Upper lobe of right lung (tissue), 1 donor: ENCODE results near the gene DPP6. TPM values are rescaled to one million over a fixed set of nuclear protein-coding genes. Genes with fewer than 3 reads are reported as not detected.
A peak's percentile ranks its signal among the peaks of the same experiment; 100 is the strongest.

ENCODE experiments used
- ATAC-seq: fragments of 200-7000 bp; cut with Tn5 transposase; one replicate; pipeline ENCODE4 v1.9.1; 2020; ENCODE audit warnings: mild to moderate bottlenecking, moderate library complexity
- DNase-seq: peaks from one replicate; pipeline ENCODE4 v3.0.0-alpha.2; 2020
- H3K27ac ChIP-seq: fragments of 200-600 bp; one replicate; pipeline ENCODE4 v1.8.0; 2022
- H3K27me3 ChIP-seq: fragments of 200-600 bp; one replicate; pipeline ENCODE4 v1.8.0; 2022; ENCODE audit warnings: mild to moderate bottlenecking
- H3K36me3 ChIP-seq: fragments of 200-600 bp; one replicate; pipeline ENCODE4 v1.8.0; 2022
- H3K4me1 ChIP-seq: fragments of 200-600 bp; one replicate; pipeline ENCODE4 v1.8.0; 2022
- H3K4me3 ChIP-seq: fragments of 200-600 bp; one replicate; pipeline ENCODE4 v1.8.0; 2022; ENCODE audit warnings: mild to moderate bottlenecking
- H3K9me3 ChIP-seq: fragments of 200-600 bp; one replicate; pipeline ENCODE4 v1.8.0; 2022
- intact Hi-C: fragments of 100-400 bp; cut with DNase I; formaldehyde crosslinking; loops from one replicate; pipeline ENCODE4 v1.11.0; 2022
- total RNA-seq: library from RNA; stranded (reverse); fragmentation: NEBNext Ultra II Directional; extraction: Animal tissue kit (Norgen Biotek cat#: 25700); gene quantifications from one replicate; pipeline ENCODE4 v1.2.1, GENCODE V29; 2021
- TF ChIP-seq, protein P1 (sequence below): fragments of 200-600 bp; IDR thresholded peaks from one replicate; pipeline ENCODE4 v1.8.0; 2022; ENCODE audit warnings: antibody characterized with exemption
- donor health status: DM: no; HTN: yes; CAD: no; lungs with severe emphysema.

The DPP6 gene
- total RNA-seq, 1 donor from 2014 or later: 1.6 TPM

DNA sequence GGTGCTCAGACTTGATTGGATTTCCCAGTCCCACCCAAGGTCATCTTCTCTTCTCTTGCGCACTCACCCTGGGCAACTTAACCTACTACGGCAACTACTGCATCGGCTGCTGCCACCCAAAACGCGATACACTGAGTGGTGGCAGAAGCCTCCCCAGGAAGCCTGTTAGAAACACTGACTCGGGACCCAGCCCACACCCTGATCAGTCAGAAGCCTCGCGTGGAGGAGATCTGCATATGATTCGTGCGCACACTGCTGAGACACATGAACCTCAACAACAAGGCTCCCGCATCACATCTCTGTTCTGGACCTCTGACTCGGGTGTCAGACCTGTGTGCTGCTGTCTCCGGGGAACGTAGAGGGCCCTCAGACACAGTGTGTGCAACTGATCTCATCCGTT lies 531.3 kb downstream of the DPP6 start:
- no peak overlapping the region for H3K4me3 ChIP-seq
- no peak overlapping the region for H3K27ac ChIP-seq
- no peaks in the 10 kb centered on the region for H3K36me3 ChIP-seq
- no peaks in the 10 kb centered on the region for H3K4me1 ChIP-seq
- intact Hi-C loops: no loop called here
- no peaks in the 10 kb centered on the region for H3K9me3 ChIP-seq
- ATAC-seq (no peak), DNase-seq (no peak)
- TF ChIP-seq, protein P1, sequence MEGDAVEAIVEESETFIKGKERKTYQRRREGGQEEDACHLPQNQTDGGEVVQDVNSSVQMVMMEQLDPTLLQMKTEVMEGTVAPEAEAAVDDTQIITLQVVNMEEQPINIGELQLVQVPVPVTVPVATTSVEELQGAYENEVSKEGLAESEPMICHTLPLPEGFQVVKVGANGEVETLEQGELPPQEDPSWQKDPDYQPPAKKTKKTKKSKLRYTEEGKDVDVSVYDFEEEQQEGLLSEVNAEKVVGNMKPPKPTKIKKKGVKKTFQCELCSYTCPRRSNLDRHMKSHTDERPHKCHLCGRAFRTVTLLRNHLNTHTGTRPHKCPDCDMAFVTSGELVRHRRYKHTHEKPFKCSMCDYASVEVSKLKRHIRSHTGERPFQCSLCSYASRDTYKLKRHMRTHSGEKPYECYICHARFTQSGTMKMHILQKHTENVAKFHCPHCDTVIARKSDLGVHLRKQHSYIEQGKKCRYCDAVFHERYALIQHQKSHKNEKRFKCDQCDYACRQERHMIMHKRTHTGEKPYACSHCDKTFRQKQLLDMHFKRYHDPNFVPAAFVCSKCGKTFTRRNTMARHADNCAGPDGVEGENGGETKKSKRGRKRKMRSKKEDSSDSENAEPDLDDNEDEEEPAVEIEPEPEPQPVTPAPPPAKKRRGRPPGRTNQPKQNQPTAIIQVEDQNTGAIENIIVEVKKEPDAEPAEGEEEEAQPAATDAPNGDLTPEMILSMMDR: no peak
- H3K27me3 ChIP-seq: no peaks in the 10 kb centered on the region

- Histone ChIP-seq H3K4me3 (no peak overlapping the region), H3K27me3 (no peaks in the 10 kb centered on the region), H3K36me3 (no peaks in the 10 kb centered on the region), H3K4me1 (no peaks in the 10 kb centered on the region), H3K27ac (no peak overlapping the region), H3K9me3 (no peaks in the 10 kb centered on the region)
- ATAC-seq (peak; percentile 42), DNase-seq (no peak)
- intact Hi-C loops: no loop called here
- TF ChIP-seq, protein P1: peak; percentile 53
These were observed 532.4 kb downstream of the DPP6 start for GRCh38 chr7:154584352-154585252.

GRCh38 chr7:154587792-154588191 lies 535.6 kb downstream of the DPP6 start:
- ATAC-seq (no peak), DNase-seq (no peak)
- Histone ChIP-seq H3K4me1 (no peaks in the 10 kb centered on the region), H3K27me3 (no peaks in the 10 kb centered on the region), H3K4me3 (no peak overlapping the region), H3K27ac (no peak overlapping the region), H3K9me3 (no peaks in the 10 kb centered on the region), H3K36me3 (no peaks in the 10 kb centered on the region)
- TF ChIP-seq, protein P1: no peak
- intact Hi-C loops: no loop called here

DNA sequence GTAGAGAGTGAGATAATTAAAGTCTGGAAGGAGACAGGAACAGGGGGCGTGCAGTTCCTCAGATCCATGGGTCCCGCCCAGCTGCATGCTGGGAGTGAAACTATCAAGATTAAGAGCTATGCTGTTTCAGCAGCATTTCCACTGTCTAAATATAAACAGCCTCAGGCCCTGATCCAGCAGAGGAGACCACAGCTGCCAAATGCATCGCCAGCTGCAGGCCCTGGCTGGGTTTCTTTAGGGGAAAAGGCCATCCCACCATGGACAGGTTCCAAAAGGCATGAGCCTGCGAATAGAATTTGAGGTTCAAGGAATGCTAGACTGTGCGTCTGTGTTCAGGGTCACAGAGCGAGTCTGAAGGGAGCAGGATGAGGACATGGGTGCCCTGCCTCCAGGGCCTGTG lies 539.3 kb downstream of the DPP6 start:
- Histone ChIP-seq H3K27ac (no peak overlapping the region), H3K9me3 (no peaks in the 10 kb centered on the region), H3K4me1 (no peaks in the 10 kb centered on the region), H3K27me3 (no peaks in the 10 kb centered on the region), H3K4me3 (no peak overlapping the region), H3K36me3 (no peaks in the 10 kb centered on the region)
- intact Hi-C loops: no loop called here
- TF ChIP-seq, protein P1: no peak
- DNase-seq: no peak
- peak; percentile 27 for ATAC-seq

DNA sequence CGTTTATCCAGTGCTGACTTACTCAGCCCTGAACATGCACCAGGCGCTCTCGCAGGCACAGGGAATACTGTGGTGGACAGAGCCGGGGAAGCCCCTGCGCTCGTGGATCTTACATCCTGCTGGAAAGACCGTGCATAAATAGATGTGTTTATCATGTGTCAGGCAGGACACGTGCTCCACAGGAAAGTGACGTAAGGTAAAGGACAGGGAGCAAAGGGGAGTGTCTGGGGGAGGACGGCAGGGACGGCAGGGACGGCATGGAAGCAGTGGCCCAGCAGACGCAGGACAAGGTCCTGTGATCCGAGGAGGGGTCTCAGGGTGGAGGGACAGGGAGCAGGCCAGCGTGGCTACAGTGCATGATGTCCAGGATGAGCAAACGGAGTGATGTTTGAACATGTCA lies 540.2 kb downstream of the DPP6 start:
- no peaks in the 10 kb centered on the region for H3K9me3 ChIP-seq
- TF ChIP-seq, protein P1: no peak
- H3K36me3 ChIP-seq: no peaks in the 10 kb centered on the region
- no peak for DNase-seq
- no peaks in the 10 kb centered on the region for H3K27me3 ChIP-seq
- no peaks in the 10 kb centered on the region for H3K4me1 ChIP-seq
- no peak overlapping the region for H3K27ac ChIP-seq
- intact Hi-C loops: no loop called here
- no peak for ATAC-seq
- no peak overlapping the region for H3K4me3 ChIP-seq
